H9 (cell line): Measurements from ENCODE around the gene TPPP3. TPM values are rescaled to one million over a fixed set of nuclear protein-coding genes. Genes with fewer than 3 reads are reported as not detected.

ENCODE experiments used
- DNase-seq: peaks from one replicate; pipeline ENCODE4 v3.0.0-alpha.2; 2017
- H2AFZ ChIP-seq: one replicate; pipeline ENCODE4 v1.6.1; 2013; ENCODE audit warnings: mild to moderate bottlenecking, low read length, control low read depth, moderate library complexity
- H2AK5ac ChIP-seq: 2 replicates; pipeline ENCODE4 v1.6.1; 2013; ENCODE audit warnings: low read length, control low read depth, mixed read lengths; ENCODE audit not compliant: insufficient read length
- H2BK120ac ChIP-seq: one replicate; pipeline ENCODE4 v1.6.1; 2013; ENCODE audit warnings: low read depth, mild to moderate bottlenecking, low read length, control low read depth, inconsistent platforms; ENCODE audit not compliant: poor library complexity, severe bottlenecking
- H2BK12ac ChIP-seq: 2 replicates; pipeline ENCODE4 v1.6.1; 2013; ENCODE audit warnings: low read length, control low read depth, mixed read lengths, low read depth; ENCODE audit not compliant: insufficient read length
- H2BK15ac ChIP-seq: 2 replicates; pipeline ENCODE4 v1.6.1; 2013; ENCODE audit warnings: low read depth, low read length, control low read depth
- H2BK20ac ChIP-seq: one replicate; pipeline ENCODE4 v1.6.1; 2013; ENCODE audit warnings: low read depth, mild to moderate bottlenecking, low read length, control low read depth, inconsistent platforms; ENCODE audit not compliant: poor library complexity, severe bottlenecking
- H2BK5ac ChIP-seq: 2 replicates; pipeline ENCODE4 v1.6.1; 2013; ENCODE audit warnings: low read length, control low read depth, mixed read lengths; ENCODE audit not compliant: insufficient read length
- H3K14ac ChIP-seq: 2 replicates; pipeline ENCODE4 v1.6.1; 2013; ENCODE audit warnings: low read length, control low read depth; ENCODE audit not compliant: insufficient read depth
- H3K18ac ChIP-seq: 2 replicates; pipeline ENCODE4 v1.6.1; 2013; ENCODE audit warnings: low read depth, mild to moderate bottlenecking, mixed read lengths, low read length, control low read depth; ENCODE audit not compliant: insufficient read length
- H3K23ac ChIP-seq: 2 replicates; pipeline ENCODE4 v1.6.1; 2013; ENCODE audit warnings: low read length, control low read depth, mixed read lengths, low read depth; ENCODE audit not compliant: insufficient read length
- H3K23me2 ChIP-seq: 2 replicates; pipeline ENCODE4 v1.6.1; 2013; ENCODE audit warnings: low read depth, mild to moderate bottlenecking, mixed read lengths, low read length, control low read depth; ENCODE audit not compliant: insufficient read length, poor library complexity, severe bottlenecking
- H3K27ac ChIP-seq: 2 replicates; pipeline ENCODE4 v1.5.1; 2013; ENCODE audit warnings: low read length, control low read depth, mixed read lengths, low read depth; ENCODE audit not compliant: insufficient read length
- H3K27me3 ChIP-seq: 2 replicates; pipeline ENCODE4 v1.6.1; 2013; ENCODE audit warnings: low read length, control low read depth, inconsistent platforms; ENCODE audit not compliant: insufficient read depth
- H3K4ac ChIP-seq: 2 replicates; pipeline ENCODE4 v1.6.1; 2013; ENCODE audit warnings: low read depth, mild to moderate bottlenecking, control low read depth, inconsistent platforms, low read length, moderate library complexity
- H3K4me1 ChIP-seq: 2 replicates; pipeline ENCODE4 v1.6.1; 2013; ENCODE audit warnings: low read length, control low read depth, inconsistent platforms; ENCODE audit not compliant: insufficient read depth
- H3K4me2 ChIP-seq: 2 replicates; pipeline ENCODE4 v1.6.1; 2013; ENCODE audit warnings: low read length, control low read depth, mixed read lengths; ENCODE audit not compliant: insufficient read length, insufficient read depth
- H3K56ac ChIP-seq: 2 replicates; pipeline ENCODE4 v1.6.1; 2013; ENCODE audit warnings: low read depth, mild to moderate bottlenecking, mixed read lengths, low read length, control low read depth; ENCODE audit not compliant: insufficient read length
- H3K79me1 ChIP-seq: 2 replicates; pipeline ENCODE4 v1.6.1; 2013; ENCODE audit warnings: low read depth, mild to moderate bottlenecking, moderate library complexity, low read length, control low read depth, inconsistent platforms; ENCODE audit not compliant: insufficient read depth, poor library complexity, severe bottlenecking
- H3K79me2 ChIP-seq: 2 replicates; pipeline ENCODE4 v1.6.1; 2013; ENCODE audit warnings: low read length, control low read depth, inconsistent platforms; ENCODE audit not compliant: insufficient read depth
- H3K9ac ChIP-seq: 2 replicates; pipeline ENCODE4 v1.6.1; 2013; ENCODE audit warnings: low read length, control low read depth, mixed read lengths; ENCODE audit not compliant: insufficient read length; ENCODE audit errors: extremely low read depth
- H3K9me3 ChIP-seq: one replicate; pipeline ENCODE4 v1.6.1; 2013; ENCODE audit warnings: low read depth, low read length, inconsistent platforms; ENCODE audit not compliant: control insufficient read depth
- H3T11ph ChIP-seq: one replicate; pipeline ENCODE4 v1.6.1; 2013; ENCODE audit warnings: mild to moderate bottlenecking, low read length, control low read depth, inconsistent platforms
- H4K20me1 ChIP-seq: one replicate; pipeline ENCODE4 v1.6.1; 2013; ENCODE audit not compliant: control insufficient read depth, insufficient read length, insufficient read depth
- H4K5ac ChIP-seq: 2 replicates; pipeline ENCODE4 v1.6.1; 2013; ENCODE audit warnings: low read depth, mild to moderate bottlenecking, mixed read lengths, low read length, control low read depth; ENCODE audit not compliant: insufficient read length
- H4K8ac ChIP-seq: replicated peaks from 2 replicates; pipeline ENCODE4 v1.6.1; 2013; ENCODE audit warnings: low read length, control low read depth, mixed read lengths, low read depth; ENCODE audit not compliant: insufficient read length
- H4K91ac ChIP-seq: 2 replicates; pipeline ENCODE4 v1.6.1; 2013; ENCODE audit warnings: low read depth, mild to moderate bottlenecking, moderate library complexity, mixed read lengths, low read length, control low read depth; ENCODE audit not compliant: insufficient read length
- H3K27ac Mint-ChIP-seq, 3 experiments: 2 replicates in 2 of 3; 3 replicates in 1 of 3; pipeline ENCODE4 v1.8.0; 2020 to 2021; ENCODE audit warnings: mixed read lengths in 3 of 3, mild to moderate bottlenecking in 1 of 3, moderate library complexity in 1 of 3
- H3K27me3 Mint-ChIP-seq: 2 replicates; pipeline ENCODE4 v1.8.0; 2021; ENCODE audit warnings: low read depth, mild to moderate bottlenecking, moderate library complexity, mixed read lengths
- H3K36me3 Mint-ChIP-seq, 3 experiments: 2 replicates in 2 of 3; 3 replicates in 1 of 3; pipeline ENCODE4 v1.8.0; 2020 to 2021; ENCODE audit warnings: low read depth in 3 of 3, mixed read lengths in 3 of 3; ENCODE audit not compliant: insufficient read depth in 1 of 3
- H3K4me1 Mint-ChIP-seq, 2 experiments: 2 replicates each; pipeline ENCODE4 v1.8.0; 2020; ENCODE audit warnings: mixed read lengths in 2 of 2
- H3K4me3 Mint-ChIP-seq, 2 experiments: 2 replicates in 1 of 2; 3 replicates in 1 of 2; pipeline ENCODE4 v1.8.0; 2020 to 2021; ENCODE audit warnings: mild to moderate bottlenecking in 2 of 2, mixed read lengths in 2 of 2, moderate library complexity in 1 of 2
- H3K9me3 Mint-ChIP-seq, 2 experiments: 2 replicates in 1 of 2; 3 replicates in 1 of 2; pipeline ENCODE4 v1.8.0; 2020; ENCODE audit warnings: mild to moderate bottlenecking in 2 of 2, mixed read lengths in 2 of 2, moderate library complexity in 1 of 2
- CTCF ChIP-seq: fragments of 200-600 bp; sonication (generic); conservative IDR thresholded peaks from 3 replicates; pipeline ENCODE4 v1.8.0; 2021; ENCODE audit warnings: antibody characterized with exemption, mild to moderate bottlenecking
- WGBS: extraction: QIAGEN DNeasy Blood & Tissue Kit; methylation state at CpG from one replicate; pipeline ENCODE4 v1.1.7; 2013; ENCODE audit warnings: missing lambda C conversion rate, low lambda C conversion rate, mixed read lengths; ENCODE audit not compliant: insufficient read length; ENCODE audit errors: extremely low coverage; 5-methylcytosine and 5-hydroxymethylcytosine counted together
- total RNA-seq: library from RNA; stranded (reverse); gene quantifications from 2 replicates; pipeline ENCODE4 v1.2.1, GENCODE V29; 2021

TPPP3 gene
- total RNA-seq, 1 experiment from 2014 or later = 0.79 TPM

GRCh38 chr16:67396159-67397035 lies 3.1 kb upstream of the TPPP3 start:
- Histone ChIP-seq H3K27ac (no peak overlapping the region), H3K4me2 (no peak overlapping the region), H3K4ac (no peak overlapping the region), H3K9ac (no peak overlapping the region), H3K4me1 (no peaks in the 10 kb centered on the region), H2BK12ac (no peak overlapping the region), H3K79me1 (no peaks in the 10 kb centered on the region), H4K5ac (no peak overlapping the region), H3K9me3 (no peaks in the 10 kb centered on the region), H3K27me3 (peaks cover 25% of the 10 kb centered on the region; the same call in 1 of the 2 replicates), H3K18ac (peak overlapping the region; percentile 52), H2AFZ (no peak overlapping the region), H2BK15ac (no peak overlapping the region), H4K8ac (no peak overlapping the region), H2AK5ac (no peak overlapping the region), H2BK20ac (no peak overlapping the region), H3K79me2 (no peaks in the 10 kb centered on the region), H4K20me1 (peaks cover 2% of the 10 kb centered on the region), H4K91ac (no peak overlapping the region), H2BK5ac (no peak overlapping the region), H3K14ac (no peak overlapping the region), H3K23ac (no peak overlapping the region), H3T11ph (no peak overlapping the region), H3K23me2 (peaks cover 3% of the 10 kb centered on the region), H3K56ac (no peak overlapping the region), H2BK120ac (no peak overlapping the region)
- Mint-ChIP-seq H3K4me3 (peak overlapping the region; percentile 12 to 54; a peak in 1 of 5 replicates), H3K9me3 (no peaks in the 10 kb centered on the region), H3K27ac (no peak overlapping the region), H3K4me1 (peaks cover 16 to 36% of the 10 kb centered on the region in 2 experiments), H3K27me3 (peaks cover 67% of the 10 kb centered on the region), H3K36me3 (peaks cover 0 to 1% (median 0%) of the 10 kb centered on the region in 3 experiments; a peak in 1 of 7 replicates)
- peak; percentile 95 for DNase-seq
- no peak for TF ChIP-seq CTCF
- no CpG with 5 or more reads among the region's 31 CpGs for WGBS
